Middle frontal gyrus (tissue), 1 donor: ENCODE data around the gene PRKACB.
"Not testable (repeated sequence)": the region's sequence is repeated elsewhere in the genome, so short reads cannot be mapped to it uniquely, and the experiment has no call there.

ENCODE experiments used
- DNase-seq: peaks from one replicate; pipeline ENCODE4 v3.0.0-alpha.2; 2015; ENCODE audit warnings: low spot score; ENCODE audit errors: extremely low spot score

The PRKACB gene

DNA sequence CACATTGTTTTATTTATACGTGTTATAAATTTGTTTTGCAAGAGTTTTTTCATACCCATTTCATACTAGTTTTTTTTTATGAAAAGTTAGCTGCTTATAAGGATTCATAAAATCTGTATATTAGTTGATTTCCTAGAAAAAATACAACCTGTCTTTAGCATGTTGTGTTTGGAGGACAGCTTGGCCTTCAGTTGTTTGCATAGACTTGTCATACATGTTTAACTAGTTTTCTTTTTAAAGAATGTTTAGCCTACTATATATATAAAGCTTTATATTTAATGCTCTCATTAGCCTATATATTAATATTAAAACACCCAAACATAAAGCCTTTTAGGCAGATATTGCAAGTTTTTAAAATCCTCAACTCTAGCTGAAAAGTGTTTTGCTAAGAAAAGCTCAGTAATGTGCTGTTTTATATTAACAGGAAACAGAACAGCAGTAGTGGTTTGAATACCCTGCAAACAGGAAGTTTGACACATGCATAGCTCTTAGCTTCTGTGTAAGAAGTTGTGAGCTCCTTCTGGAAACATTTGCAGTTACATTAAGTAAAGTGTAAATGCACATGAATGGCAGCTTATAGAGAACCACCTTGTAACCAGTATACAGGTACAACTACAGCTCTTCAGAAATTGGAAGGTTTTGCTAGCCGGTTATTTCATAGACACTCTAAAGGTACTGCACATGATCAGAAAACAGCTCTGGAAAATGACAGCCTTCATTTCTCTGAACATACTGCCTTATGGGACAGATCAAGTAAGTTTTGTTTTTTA, at the start of gene PRKACB:
PRKACB (plus strand) TSS at position 476 of the 770 bp plus-strand sequence; CDS start at position 567, 91 bp downstream.
- DNase-seq, result no peak

DNA sequence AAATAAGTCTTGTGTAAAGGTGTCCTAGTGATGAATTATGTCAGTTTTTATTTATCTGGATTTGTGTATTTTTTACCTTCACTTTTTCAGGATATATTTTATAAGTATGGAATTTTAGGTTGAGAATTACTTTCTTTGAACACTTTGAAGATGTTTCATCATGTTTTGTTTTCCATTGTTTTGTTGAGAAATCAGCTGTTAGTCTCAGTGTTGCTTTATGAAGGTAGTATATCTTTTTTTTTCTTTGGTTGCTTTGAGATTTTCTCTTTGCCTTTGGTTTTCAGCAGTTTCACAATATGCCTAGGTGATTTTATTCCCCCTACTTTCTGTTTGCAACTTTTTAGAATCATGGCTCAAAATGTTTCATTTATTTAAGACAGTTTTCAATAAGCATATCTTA, 48.8 kb upstream of the PRKACB start:
- no peak for DNase-seq

DNA sequence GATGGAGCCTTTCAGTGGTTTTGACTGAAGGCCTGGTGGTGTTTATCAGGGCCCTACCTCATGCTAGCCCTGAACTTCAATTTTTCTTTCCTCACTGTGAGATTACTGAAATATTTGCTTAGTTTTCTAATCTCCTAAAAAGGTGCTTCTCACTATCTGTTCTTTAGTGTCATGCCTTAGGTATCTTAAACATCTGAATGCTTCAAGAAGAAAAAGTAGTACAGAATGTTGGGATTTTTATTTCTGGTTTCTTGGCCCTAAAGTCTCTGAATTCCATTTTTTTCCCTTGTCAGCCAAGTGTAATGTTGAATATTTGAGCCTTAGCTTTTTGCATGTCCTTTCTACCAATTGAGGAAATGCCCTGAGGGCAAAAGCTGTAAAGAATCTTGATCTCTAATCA, 47.9 kb upstream of the PRKACB start:
- no peak for DNase-seq

DNA sequence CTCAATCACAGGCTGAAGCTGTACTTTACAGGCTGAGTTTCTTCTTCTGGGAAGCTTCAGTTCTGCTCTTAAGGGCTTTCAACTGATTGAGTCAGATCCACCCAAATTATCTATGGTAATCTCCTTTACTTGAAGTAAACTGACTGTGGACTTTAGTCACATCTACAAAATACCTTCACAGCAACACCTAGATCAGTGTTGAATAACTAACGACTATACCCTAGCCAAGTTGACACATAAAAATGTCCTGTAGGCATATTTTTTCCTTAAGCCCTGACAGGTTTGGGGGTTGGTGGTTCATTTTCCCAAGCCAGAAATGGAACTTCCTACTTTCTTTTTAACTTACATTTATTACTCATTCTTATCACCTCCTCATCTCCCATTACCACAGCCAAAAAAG, 42.9 kb upstream of the PRKACB start:
- DNase-seq, result no peak

DNA sequence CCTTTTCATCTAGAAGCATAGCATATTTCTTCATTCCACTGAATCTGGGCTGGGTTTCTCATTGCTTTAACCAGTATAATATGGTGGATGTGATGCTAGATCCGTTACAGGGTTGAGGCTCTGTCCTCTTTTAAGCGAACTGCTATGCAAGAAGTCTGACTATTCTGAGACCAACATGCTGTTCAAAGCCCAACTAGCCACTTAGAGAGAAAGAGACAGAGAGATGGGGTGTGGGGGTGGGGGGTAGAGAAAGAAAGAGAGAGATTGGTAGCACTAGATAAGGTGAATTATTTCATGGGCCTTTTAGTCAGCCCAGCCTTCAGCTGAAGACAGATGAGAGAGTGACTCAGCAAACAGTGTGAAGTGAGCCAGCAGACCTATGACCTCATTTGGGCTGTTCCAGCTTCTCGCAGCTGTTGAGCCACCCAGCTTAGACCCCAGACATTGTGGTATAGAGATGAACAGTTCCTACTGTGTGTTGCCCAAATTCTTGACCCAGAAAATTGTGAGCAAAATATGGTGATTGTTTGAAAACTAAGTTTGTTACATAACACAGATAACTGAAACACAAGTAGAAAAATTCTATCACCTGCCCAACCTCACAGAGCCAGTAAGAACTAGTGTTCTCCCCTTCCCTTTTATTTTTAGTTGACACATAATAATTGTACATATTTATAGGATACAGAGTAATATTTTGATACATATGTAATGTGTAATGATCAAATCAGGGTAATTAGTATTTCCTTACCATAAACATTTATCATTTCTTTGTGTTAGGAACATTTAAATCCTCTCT, 40.7 kb upstream of the PRKACB start:
- no peak for DNase-seq

DNA sequence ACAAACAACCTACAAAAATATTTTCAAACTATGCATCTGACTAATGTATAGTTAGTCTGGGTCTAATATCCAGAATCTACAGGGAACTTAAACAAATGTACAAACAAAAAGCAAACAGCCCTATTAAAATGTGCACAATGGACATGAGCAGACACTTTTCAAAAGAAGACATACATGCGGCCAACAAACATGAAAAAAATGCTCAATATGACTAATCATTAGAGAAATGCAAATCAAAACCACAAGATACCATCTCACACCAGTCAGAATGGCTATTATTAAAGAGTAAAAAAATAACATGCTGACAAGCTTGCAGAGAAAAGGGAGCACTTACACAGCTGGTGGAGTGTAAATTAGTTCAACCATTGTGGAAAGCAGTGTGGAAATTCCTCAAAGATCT, 36.5 kb upstream of the PRKACB start:
- not testable (repeated sequence) for DNase-seq

DNA sequence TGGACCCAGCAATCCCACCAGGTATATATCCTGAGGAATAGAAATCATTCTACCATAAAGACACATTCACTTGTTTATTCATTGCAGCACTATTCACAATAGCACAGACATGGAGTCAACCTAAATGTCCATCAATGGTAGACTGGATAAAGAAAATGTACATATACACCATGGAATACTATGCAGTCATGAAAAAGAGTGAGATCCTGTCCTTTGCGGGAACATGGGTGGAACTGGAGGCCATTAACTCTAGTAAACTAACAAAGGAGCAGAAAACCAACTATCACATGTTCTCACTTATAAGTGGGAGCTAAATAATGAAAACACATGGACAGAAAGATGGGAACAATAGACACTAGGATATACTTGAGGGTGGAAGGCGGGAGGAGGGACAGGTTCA, 36.1 kb upstream of the PRKACB start:
- DNase-seq, result no peak

DNA sequence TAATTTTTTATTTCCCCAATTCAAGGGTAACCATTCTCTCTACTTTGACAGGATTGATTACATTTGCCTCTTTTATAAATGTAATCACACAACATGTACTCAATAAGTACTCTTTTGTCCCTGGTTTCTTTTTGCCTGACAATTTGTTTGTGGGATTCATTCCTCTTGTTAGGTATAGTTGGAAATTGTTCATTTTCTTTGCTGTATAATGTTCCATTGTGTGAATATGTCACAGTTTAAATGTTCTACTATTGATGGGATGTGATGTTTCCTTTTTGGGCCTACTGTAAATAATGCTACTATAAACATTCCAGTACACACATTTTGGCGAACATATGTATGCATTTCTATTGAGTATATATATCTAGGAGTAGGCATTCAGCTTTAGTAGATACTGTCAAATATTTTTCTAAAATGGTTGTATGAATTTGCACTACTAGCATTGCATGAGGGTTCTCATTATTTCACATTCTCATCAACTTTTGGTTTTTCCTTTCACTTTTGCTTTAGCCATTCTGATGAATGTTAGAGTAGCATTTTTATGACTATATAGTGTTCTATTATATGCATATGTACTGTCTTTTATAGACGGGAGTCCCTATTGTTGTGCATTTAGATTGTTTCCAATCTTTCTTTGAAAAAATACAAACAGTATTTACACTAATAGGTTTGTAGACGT, 35.0 kb upstream of the PRKACB start:
- no peak for DNase-seq

DNA sequence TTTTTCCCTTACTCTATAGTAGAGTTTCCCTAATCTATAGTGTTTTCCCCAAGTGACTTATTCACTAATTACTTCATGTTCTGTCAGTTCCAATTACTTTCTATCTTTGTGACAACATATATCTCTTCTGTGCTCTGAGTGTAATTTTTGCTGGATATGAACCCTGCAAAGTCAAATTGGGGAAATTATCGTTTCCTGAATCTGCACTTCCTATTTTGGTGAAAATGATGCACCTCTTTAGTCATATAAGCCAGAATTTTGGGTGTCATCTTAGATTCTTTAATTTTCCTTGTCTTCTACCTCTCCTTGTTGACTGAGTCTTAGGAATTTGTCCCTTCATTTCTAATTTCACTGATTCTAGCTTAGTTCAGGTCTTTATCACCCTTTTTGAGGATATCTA, 33.4 kb upstream of the PRKACB start:
- DNase-seq, result no peak

DNA sequence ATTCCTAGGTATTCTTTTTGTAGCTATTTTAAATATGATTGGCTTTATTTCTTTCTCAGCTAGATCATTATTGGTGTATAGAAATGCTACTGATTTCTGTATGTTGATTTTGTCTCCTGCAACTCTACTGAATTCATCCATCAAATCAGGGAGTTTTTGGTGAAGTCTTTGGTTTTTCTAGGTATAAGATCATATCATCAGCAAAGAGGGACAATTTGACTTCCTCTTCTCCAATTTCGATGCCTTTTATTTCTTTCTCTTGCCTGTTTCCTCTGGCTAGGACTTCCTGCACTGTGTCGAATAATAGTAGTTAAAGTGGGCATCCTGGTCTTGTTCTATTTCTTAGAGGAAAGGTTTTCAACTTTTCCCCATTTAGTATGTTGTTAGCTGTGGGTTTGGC, 27.5 kb upstream of the PRKACB start:
- DNase-seq, result no peak

DNA sequence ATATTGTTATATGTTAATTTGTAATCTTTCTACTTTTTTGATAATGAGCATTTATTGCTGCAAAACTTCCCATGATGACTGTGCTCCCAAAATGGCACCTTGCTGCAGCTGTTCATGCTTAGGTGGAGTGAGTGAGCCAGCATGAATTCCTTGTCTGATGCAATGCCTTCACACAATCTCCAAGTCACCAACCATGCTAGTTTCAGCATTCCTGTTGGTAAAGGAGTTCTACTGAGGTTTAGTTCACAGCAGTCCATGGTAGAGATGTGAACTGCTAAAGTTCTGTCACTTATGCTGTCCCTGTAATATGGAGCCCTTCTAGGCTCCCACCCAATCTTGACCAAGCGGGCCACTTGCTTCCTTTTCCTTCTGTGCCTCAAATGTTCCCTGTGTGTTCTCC, 26.2 kb upstream of the PRKACB start:
- DNase-seq, result no peak

DNA sequence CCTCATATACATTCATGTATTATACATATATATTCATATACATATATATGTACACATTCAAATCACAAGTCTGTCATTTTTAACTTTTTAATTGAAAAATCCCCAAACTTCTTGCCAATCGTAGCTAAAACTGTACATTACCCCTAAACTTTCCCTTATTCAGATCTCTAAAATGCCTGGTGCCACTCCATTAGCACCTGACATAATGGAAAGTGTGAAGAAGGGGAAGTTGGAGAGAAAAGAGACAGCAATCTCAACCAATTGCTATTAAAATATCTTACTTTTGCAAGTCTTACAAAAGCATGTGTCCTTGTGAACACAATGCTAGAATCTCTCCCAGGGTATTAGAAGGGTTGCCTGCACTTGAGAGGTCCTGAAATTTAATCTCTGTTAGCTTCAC, 22.7 kb upstream of the PRKACB start:
- DNase-seq, result no peak

DNA sequence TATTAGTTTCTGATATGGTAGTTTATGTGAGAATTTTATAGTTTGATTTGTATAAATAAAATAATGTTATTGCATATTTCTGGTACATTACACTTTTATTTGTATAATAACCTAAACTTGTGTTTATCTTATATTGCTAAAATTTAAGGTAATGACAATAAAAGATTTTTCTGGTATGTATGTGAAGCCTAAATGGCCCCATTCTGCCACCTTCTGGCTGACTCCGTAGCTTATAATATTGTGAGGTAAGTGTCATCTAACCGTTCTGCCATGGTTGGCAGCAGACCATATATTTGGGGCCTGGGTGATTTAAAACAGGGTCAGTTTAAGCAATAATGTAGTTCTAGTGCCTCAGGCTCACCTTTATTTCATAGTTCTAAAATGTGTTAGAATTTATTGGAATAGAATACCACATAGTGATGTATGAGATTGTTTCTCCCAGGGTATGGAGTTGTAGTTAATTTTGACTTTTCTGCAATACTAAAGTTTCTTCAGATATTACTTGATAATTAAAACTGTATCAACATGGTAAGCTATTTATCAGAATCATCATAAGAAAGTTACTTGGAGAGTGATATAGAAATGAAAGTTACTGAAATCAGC, 21.2 kb upstream of the PRKACB start:
- peak; percentile 65 for DNase-seq

DNA sequence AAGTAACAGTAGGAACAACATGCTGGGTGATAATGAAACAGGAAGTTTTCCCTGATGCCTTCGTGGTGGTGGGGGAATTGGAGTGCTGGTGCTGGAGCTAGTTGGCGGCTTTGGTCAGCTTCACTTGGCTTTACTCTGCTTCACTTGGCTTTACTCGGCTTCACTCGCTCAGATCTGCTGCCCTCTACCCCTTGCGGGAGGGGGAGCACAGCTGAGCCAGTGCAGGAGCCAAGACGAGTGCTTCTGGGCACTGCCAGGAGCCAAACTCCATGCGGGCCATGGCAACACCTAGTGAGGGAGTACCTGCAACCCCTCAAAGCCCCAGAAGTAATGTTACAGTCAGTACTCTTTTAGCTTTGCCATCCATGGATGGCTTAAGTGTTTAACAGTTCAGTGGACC, 10.6 kb upstream of the PRKACB start:
- DNase-seq, result no peak

DNA sequence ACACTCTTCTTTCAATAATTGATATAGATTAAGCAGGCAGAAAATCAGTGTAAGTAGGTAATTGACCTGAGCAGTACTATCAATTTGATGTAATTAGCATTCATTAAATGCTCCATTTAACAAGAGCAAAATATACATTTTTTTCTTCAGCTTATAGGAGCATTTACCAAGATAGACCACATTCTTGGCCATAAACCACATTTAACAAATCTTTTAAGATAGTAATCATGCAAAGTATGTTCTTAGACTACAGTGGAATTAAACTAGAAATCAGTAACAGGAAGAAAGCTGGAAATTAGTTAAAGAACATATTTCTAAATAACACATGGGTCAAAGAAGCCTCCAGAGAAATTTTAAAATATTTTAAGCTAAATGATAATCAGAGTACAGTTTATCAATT, 8.7 kb upstream of the PRKACB start:
- no peak for DNase-seq

DNA sequence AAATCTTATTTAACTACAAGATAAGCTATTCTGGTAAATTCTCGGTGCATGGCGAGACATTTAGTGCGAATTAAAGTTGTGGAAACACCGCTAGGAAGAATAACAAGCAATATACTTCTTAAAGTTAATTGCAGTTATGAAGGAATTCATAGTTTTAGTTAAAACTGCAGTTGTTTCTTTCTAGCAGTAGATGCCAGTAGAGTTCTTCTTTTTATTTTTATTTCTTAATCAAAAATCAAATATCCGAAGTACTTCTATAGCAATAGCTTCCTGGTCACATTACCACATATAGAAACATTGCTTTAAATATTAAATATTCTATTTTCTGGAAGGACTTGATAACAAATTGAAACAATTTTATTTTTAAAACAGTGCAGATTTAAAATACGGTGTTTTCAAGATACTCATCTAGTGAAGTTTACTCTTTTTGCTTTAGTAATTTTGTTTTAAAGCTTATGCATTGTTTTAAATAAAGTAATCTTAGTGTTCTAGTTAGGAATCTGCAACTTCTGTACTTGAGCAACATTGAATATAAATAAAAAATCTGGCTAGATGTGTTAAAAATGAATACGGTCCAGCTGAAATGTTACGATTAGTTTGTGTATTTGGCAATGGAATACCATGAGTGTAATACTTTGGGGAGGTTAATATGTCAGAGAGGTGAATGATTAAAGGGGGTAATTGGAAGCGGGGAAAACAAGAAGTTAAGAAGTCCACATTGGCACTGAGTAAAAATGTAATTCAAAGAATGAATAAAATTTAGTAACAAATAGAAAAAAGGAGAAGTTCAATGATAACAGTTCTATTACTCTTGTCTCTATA, 2.7 kb upstream of the PRKACB start:
- DNase-seq, result peak; percentile 46

DNA sequence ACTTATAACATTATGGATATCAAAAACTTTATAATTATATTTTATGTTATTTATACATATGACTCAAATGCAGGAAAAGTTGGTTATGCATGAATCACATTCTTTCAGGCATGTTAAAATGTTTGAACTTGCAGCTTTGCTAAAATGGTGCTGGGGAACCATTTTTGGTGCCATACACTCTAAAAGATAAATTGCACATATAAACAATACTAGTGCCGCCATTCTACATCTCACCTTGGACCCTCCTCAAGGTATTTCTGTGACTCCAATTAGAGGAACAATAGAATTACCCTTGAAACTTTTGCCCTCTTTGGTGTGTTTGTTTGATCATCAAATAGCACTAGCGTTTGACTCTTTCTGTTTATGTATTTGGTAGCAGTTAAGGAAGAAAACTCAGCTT, 997 bp downstream of the PRKACB start:
- no peak for DNase-seq

DNA sequence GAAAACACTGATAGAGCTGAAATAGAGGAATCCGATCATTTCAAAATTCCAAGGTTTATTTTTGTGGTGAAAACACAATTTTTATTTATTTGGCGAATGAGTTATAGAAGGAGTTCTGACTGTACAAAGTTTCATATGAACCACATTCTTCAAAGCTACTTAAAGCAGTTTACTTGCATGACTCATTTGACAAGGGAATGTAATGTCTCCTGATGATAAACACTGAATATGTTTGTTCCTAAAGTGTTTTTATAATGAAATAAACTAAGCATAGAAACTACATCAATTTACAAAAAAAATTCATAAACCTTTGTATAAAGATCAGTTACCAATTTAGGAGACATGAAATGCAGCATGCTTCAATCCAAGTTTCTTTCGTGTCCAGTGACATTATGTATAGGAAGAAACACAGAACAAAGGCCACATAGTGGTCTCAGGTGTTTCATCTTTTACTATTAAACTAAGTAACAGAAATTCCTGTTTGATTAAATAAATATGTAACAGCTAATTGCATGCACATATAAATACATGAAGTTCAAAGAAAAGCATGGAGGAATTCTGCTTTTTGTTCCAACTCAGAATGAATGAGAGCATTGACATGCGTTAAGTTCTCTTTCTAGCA, 2.5 kb downstream of the PRKACB start:
- DNase-seq, result no peak

DNA sequence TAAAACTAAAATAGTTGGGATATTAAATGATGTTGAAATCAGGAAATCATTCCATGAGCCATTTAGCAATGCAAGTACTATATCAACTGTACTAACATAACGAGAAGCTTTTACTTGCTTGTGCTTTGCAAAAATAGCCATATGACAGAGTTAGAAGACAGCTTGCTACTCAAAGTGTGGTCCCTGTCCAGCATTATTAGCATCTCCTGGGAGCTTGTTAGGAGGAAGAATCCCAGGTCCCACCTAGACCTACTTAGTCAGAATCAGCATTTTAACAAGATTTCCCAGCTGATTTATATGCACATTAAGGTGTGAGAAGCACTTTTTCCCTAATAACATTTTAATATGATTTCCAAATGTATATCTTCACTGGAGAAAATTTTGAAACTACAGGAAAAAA, 4.7 kb downstream of the PRKACB start:
- no peak for DNase-seq

DNA sequence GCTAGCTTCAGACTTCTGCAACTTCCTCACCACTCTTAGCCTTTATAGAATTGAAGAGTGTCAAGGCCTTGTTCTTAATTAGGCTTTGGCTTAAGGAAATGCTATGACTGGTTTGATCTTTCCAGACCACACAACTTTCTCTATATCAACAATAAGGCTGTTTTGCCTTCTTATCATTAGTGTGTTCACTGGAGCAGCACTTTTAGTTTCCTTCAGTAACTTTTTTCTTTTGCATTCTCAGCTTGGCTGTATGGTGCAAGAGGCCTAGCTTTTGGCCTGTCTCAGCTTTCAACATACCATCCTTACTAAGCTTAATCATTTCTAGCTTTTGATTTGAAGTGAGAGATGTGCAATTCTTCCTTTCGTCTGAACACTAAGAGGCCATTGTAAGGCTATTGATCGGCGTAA, 8.6 kb downstream of the PRKACB start:
- no peak for DNase-seq

DNA sequence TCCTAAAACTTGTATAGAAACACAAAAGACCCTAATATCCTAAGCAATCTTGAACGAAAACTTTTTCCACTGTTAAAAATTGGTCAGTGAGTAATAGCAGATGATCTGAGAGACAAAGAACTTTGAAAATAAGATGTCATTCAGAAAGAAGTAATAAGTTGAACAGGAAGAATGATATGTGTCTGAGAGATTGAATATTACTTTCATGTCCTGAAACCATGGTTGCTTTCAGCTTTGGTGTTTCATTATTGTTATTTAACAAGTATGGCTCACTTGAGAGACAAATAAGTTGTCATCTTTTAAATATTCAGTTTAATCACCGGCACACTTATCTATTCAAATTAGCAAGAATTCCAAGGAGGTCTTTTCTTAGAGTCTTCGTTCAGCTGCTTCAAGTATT, 11.4 kb downstream of the PRKACB start:
- DNase-seq, result no peak
